HepG2 (cell line): Measurements from ENCODE around the gene DTHD1. TPM values are rescaled to one million over a fixed set of nuclear protein-coding genes. Genes with fewer than 3 reads are reported as not detected.

Experiments used
- ATAC-seq: fragments of 200-7000 bp; cut with Tn5 transposase; 3 replicates; pipeline ENCODE4 v1.9.1; 2020; ENCODE audit warnings: mild to moderate bottlenecking, moderate library complexity
- BruUV-seq: library from RNA; stranded (reverse); fragments of 400-500 nt; replicated peaks from 2 replicates; lab custom pipeline; 2021; lab: Mats Ljungman, UMichigan
- CTCF ChIA-PET: fragments of 300-600 bp; formaldehyde crosslinking; extraction: SDS; loops from one replicate; lab custom pipeline; 2021; ENCODE audit warnings: low total read pairs, inconsistent platforms, low intra/inter-chr PET ratio; lab: Yijun Ruan, JAX
- POLR2A ChIA-PET: fragments of 350-600 bp; sonication (Branson Sonifier 250); formaldehyde crosslinking; loops from one replicate; lab custom pipeline; 2020; ENCODE audit warnings: antibody characterized with exemption, inconsistent platforms; lab: Yijun Ruan, JAX
- DNase-seq: peaks from one replicate; pipeline ENCODE4 v3.0.0-alpha.2; 2015; ENCODE audit warnings: low spot score
- FAIRE-seq: peaks from 3 replicates; lab custom pipeline; 2011; peaks lifted over from hg19 to GRCh38; lab: Jason Lieb, UNC
- H2AFZ ChIP-seq: one replicate; pipeline ENCODE4 v1.6.1; 2011; ENCODE audit warnings: low read length, inconsistent platforms
- H3K27ac ChIP-seq: fragments of 300-600 bp; 3 replicates; pipeline ENCODE4 v1.8.0; 2011; ENCODE audit warnings: mixed run types, mild to moderate bottlenecking, mixed read lengths, low read length, inconsistent platforms; ENCODE audit not compliant: insufficient read depth; ENCODE audit errors: extremely low read length
- H3K27me3 ChIP-seq, 2 experiments: fragments of 200-600 bp in 1 of 2; 2 replicates in 1 of 2; 3 replicates in 1 of 2; pipeline versions ENCODE4 v1.6.0 to v1.8.0; 2011; ENCODE audit warnings: low read length in 2 of 2, mild to moderate bottlenecking in 2 of 2, moderate library complexity in 2 of 2, inconsistent platforms in 1 of 2; ENCODE audit not compliant: insufficient read depth in 2 of 2, control insufficient read depth in 1 of 2
- H3K36me3 ChIP-seq, 2 experiments: fragments of 200-600 bp in 1 of 2; replicated peaks in 1 of 2; 2 replicates in 1 of 2; 3 replicates in 1 of 2; pipeline versions ENCODE4 v1.5.1 to v1.8.0; 2011; ENCODE audit warnings: low read length in 2 of 2, inconsistent platforms in 1 of 2; ENCODE audit not compliant: insufficient read depth in 2 of 2, control insufficient read depth in 1 of 2
- H3K4me1 ChIP-seq: 2 replicates; pipeline ENCODE4 v1.5.1; 2012; ENCODE audit warnings: low read length, inconsistent platforms; ENCODE audit not compliant: insufficient read depth
- H3K4me2 ChIP-seq: 2 replicates; pipeline ENCODE4 v1.6.0; 2011; ENCODE audit warnings: low read depth, low read length, inconsistent platforms
- H3K4me3 ChIP-seq, 3 experiments: fragments of 200-600 bp in 1 of 3; sonication (generic), shearing (Covaris generic) in 1 of 3; replicated peaks in 1 of 3; 2 replicates each; pipeline ENCODE4 v1.5.1; 2011 to 2016; ENCODE audit warnings: low read length in 3 of 3, inconsistent platforms in 2 of 3, low read depth in 2 of 3, mild to moderate bottlenecking in 2 of 3, control low read depth in 1 of 3, mixed read lengths in 1 of 3; ENCODE audit not compliant: insufficient read depth in 1 of 3
- H3K79me2 ChIP-seq: one replicate; pipeline ENCODE4 v1.6.1; 2011; ENCODE audit warnings: low read length, inconsistent platforms; ENCODE audit not compliant: insufficient read depth
- H3K9ac ChIP-seq: 2 replicates; pipeline ENCODE4 v1.6.0; 2011; ENCODE audit warnings: mild to moderate bottlenecking, low read depth, low read length, inconsistent platforms; ENCODE audit not compliant: insufficient read depth
- H3K9me3 ChIP-seq: 2 replicates; pipeline ENCODE4 v1.5.1; 2012; ENCODE audit warnings: mild to moderate bottlenecking, low read length
- H4K20me1 ChIP-seq: 2 replicates; pipeline ENCODE4 v1.6.0; 2011; ENCODE audit warnings: inconsistent platforms, mild to moderate bottlenecking, low read length, moderate library complexity; ENCODE audit not compliant: insufficient read depth
- ATF3 ChIP-seq: sonication (generic); formaldehyde crosslinking; IDR thresholded peaks from 2 replicates; pipeline ENCODE4 v1.4.0; 2020; ENCODE audit warnings: missing genetic modification reagents
- EED ChIP-seq: sonication (generic); formaldehyde crosslinking; IDR thresholded peaks from 2 replicates; pipeline ENCODE4 v1.5.0; 2020; ENCODE audit warnings: mild to moderate bottlenecking, missing genetic modification reagents
- IRF2 ChIP-seq: IDR thresholded peaks from 2 replicates; pipeline ENCODE4 v1.6.1; 2018; ENCODE audit warnings: missing genetic modification reagents, missing compliant biosample characterization
- MBNL3 ChIP-seq: fragments of 250-450 bp; sonication (Bioruptor Pico); conservative IDR thresholded peaks from 2 replicates; pipeline ENCODE4 v1.8.0; 2022; ENCODE audit warnings: mild to moderate bottlenecking, inconsistent platforms
- MEF2D ChIP-seq: sonication (generic); formaldehyde crosslinking; IDR thresholded peaks from 2 replicates; pipeline ENCODE4 v1.5.1; 2020; ENCODE audit warnings: mild to moderate bottlenecking, missing genetic modification reagents
- MXD4 ChIP-seq: IDR thresholded peaks from 2 replicates; pipeline ENCODE4 v1.6.1; 2016; ENCODE audit warnings: mild to moderate bottlenecking, missing biosample characterization, missing genetic modification reagents
- ONECUT2 ChIP-seq: sonication (generic); formaldehyde crosslinking; IDR thresholded peaks from 2 replicates; pipeline ENCODE4 v1.4.0; 2020; ENCODE audit warnings: missing genetic modification reagents
- TSC22D2 ChIP-seq: sonication (generic); formaldehyde crosslinking; IDR thresholded peaks from 2 replicates; pipeline ENCODE4 v1.5.1; 2020; ENCODE audit warnings: missing genetic modification reagents, mild to moderate bottlenecking, borderline replicate concordance
- ZNF143 ChIP-seq: sonication (generic); formaldehyde crosslinking; IDR thresholded peaks from 2 replicates; pipeline ENCODE4 v1.4.0; 2020; ENCODE audit warnings: missing genetic modification reagents
- ZNF205 ChIP-seq: IDR thresholded peaks from 2 replicates; pipeline ENCODE4 v1.6.1; 2018; ENCODE audit warnings: missing biosample characterization, missing genetic modification reagents
- ZNF326 ChIP-seq: sonication (generic); formaldehyde crosslinking; IDR thresholded peaks from 2 replicates; pipeline ENCODE4 v1.4.0; 2020; ENCODE audit warnings: missing genetic modification reagents, borderline replicate concordance
- WGBS: methylation state at CpG from one replicate; pipeline ENCODE4 v1.1.6; 2017; ENCODE audit warnings: low lambda C conversion rate; 5-methylcytosine and 5-hydroxymethylcytosine counted together
- in situ Hi-C: cut with HindIII; loops from 2 replicates; pipeline ENCODE4 v1.10.0; 2017; ENCODE audit warnings: low pct_unique_long_range_greater_than_20kb; ENCODE audit not compliant: extremely low pct_ligation_motif_present
- intact Hi-C: fragments of 100-400 bp; cut with micrococcal nuclease; formaldehyde crosslinking; loops from one replicate; pipeline ENCODE4 v1.10.0; 2022; ENCODE audit not compliant: unreplicated experiment
- polyA plus RNA-seq, 8 experiments: library from polyadenylated mRNA; depleted of rRNA in 3 of 8; stranded (reverse) in 7 of 8; unstranded in 1 of 8; fragments of >200 nt; fragmentation: Illumina TruSeq in 4 of 8; extraction: Trizol in 4 of 8; gene quantifications; 2 replicates each; pipeline versions ENCODE4 v1.2.1 to v1.2.3, GENCODE V29; 2011 to 2016; ENCODE audit warnings: low read depth in 4 of 8, missing spikeins in 1 of 8, mixed read lengths in 1 of 8; ENCODE audit not compliant: insufficient read depth in 1 of 8
- total RNA-seq, 5 experiments: library from RNA; depleted of rRNA; stranded (reverse); fragments of >200 nt; fragmentation: Illumina TruSeq; extraction: Trizol; gene quantifications; 2 replicates each; pipeline ENCODE4 v1.2.3, GENCODE V29; 2016; ENCODE audit warnings: low read depth in 1 of 5
- TF ChIP-seq, protein P1 (sequence below): sonication (generic); formaldehyde crosslinking; IDR thresholded peaks from one replicate; pipeline ENCODE4 v1.5.1; 2020; ENCODE audit warnings: mild to moderate bottlenecking, missing genetic modification reagents; ENCODE audit errors: not compliant biosample characterization
- TF ChIP-seq, protein P2 (sequence below): sonication (generic); formaldehyde crosslinking; IDR thresholded peaks from 2 replicates; pipeline ENCODE4 v1.5.0; 2020; ENCODE audit warnings: missing genetic modification reagents

DTHD1 gene
- total and polyA plus RNA-seq, 2 of the 13 experiments (the other 11 are each of a cell fraction or from before 2014, with no cell fraction given), result not detected

GRCh38 chr4:36392024-36392423 lies 110.6 kb downstream of the DTHD1 start (continued):
- TF ChIP-seq MBNL3, result no peak
- no peak for TF ChIP-seq ZNF205 (CRISPR knock-in tag)

DNA sequence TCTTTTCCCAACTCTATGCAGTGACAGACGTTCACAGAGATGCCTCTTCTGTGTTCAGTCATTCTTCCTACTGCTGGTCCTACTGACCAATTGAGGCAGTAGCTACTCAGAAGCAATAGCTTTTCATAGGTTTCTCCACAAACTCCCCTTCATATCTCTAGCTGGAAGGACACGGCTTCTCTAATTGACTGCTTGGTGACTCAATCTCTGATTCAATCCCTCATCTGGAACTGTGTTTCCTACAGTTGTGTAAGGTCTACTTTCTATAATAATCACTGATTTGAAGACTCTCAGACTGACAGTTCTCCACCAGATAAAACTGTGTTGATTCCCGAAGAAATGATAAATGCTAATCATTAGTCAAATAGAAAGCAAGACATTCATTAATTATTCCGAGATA lies 111.5 kb downstream of the DTHD1 start:
- Histone ChIP-seq H3K79me2 (no peaks in the 10 kb centered on the region), H3K36me3 (no peaks in the 10 kb centered on the region), H3K4me2 (no peak overlapping the region), H3K27ac (no peak overlapping the region), H4K20me1 (no peaks in the 10 kb centered on the region), H3K9ac (no peak overlapping the region), H3K9me3 (no peaks in the 10 kb centered on the region), H3K4me1 (no peaks in the 10 kb centered on the region), H3K4me3 (no peak overlapping the region), H2AFZ (no peak overlapping the region), H3K27me3 (no peaks in the 10 kb centered on the region)
- CTCF ChIA-PET, result no interaction called here
- in situ Hi-C loops (no loop called here), intact Hi-C loops (no loop called here)
- ATAC-seq (no peak), DNase-seq (no peak), FAIRE-seq (no peak)
- BruUV-seq, result no TSS peak
- POLR2A ChIA-PET, result no interaction called here
- WGBS, result 2% methylated on average over 4 of the region's 4 CpGs
- no peak for TF ChIP-seq MEF2D
- TF ChIP-seq EED (CRISPR knock-in tag), result no peak
- TF ChIP-seq, protein P1, sequence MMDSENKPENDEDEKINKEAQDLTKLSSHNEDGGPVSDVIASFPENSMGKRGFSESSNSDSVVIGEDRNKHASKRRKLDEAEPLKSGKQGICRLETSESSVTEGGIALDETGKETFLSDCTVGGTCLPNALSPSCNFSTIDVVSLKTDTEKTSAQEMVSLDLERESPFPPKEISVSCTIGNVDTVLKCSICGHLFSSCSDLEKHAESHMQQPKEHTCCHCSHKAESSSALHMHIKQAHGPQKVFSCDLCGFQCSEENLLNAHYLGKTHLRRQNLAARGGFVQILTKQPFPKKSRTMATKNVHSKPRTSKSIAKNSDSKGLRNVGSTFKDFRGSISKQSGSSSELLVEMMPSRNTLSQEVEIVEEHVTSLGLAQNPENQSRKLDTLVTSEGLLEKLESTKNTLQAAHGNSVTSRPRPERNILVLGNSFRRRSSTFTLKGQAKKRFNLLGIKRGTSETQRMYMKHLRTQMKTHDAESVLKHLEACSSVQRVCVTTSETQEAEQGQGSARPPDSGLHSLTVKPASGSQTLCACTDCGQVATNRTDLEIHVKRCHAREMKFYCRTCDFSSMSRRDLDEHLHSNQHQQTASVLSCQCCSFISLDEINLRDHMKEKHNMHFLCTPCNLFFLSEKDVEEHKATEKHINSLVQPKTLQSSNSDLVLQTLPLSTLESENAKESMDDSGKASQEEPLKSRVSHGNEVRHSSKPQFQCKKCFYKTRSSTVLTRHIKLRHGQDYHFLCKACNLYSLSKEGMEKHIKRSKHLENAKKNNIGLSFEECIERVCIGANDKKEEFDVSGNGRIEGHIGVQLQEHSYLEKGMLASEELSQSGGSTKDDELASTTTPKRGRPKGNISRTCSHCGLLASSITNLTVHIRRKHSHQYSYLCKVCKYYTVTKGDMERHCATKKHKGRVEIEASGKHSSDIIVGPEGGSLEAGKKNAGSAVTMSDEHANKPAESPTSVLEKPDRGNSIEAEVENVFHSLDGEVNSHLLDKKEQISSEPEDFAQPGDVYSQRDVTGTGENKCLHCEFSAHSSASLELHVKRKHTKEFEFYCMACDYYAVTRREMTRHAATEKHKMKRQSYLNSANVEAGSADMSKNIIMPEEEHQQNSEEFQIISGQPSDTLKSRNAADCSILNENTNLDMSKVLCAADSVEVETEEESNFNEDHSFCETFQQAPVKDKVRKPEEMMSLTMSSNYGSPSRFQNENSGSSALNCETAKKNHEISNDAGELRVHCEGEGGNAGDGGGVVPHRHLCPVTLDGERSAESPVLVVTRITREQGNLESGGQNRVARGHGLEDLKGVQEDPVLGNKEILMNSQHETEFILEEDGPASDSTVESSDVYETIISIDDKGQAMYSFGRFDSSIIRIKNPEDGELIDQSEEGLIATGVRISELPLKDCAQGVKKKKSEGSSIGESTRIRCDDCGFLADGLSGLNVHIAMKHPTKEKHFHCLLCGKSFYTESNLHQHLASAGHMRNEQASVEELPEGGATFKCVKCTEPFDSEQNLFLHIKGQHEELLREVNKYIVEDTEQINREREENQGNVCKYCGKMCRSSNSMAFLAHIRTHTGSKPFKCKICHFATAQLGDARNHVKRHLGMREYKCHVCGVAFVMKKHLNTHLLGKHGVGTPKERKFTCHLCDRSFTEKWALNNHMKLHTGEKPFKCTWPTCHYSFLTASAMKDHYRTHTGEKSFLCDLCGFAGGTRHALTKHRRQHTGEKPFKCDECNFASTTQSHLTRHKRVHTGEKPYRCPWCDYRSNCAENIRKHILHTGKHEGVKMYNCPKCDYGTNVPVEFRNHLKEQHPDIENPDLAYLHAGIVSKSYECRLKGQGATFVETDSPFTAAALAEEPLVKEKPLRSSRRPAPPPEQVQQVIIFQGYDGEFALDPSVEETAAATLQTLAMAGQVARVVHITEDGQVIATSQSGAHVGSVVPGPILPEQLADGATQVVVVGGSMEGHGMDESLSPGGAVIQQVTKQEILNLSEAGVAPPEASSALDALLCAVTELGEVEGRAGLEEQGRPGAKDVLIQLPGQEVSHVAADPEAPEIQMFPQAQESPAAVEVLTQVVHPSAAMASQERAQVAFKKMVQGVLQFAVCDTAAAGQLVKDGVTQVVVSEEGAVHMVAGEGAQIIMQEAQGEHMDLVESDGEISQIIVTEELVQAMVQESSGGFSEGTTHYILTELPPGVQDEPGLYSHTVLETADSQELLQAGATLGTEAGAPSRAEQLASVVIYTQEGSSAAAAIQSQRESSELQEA (CRISPR knock-in tag), result no peak
- TF ChIP-seq ONECUT2 (CRISPR knock-in tag), result no peak
- no peak for TF ChIP-seq ATF3 (CRISPR knock-in tag)
- TF ChIP-seq ZNF143 (CRISPR knock-in tag), result no peak
- TF ChIP-seq IRF2 (CRISPR knock-in tag), result no peak
- TF ChIP-seq ZNF326 (CRISPR knock-in tag), result no peak
- no peak for TF ChIP-seq TSC22D2 (CRISPR knock-in tag)
- no peak for TF ChIP-seq MXD4 (CRISPR knock-in tag)
- TF ChIP-seq, protein P2, sequence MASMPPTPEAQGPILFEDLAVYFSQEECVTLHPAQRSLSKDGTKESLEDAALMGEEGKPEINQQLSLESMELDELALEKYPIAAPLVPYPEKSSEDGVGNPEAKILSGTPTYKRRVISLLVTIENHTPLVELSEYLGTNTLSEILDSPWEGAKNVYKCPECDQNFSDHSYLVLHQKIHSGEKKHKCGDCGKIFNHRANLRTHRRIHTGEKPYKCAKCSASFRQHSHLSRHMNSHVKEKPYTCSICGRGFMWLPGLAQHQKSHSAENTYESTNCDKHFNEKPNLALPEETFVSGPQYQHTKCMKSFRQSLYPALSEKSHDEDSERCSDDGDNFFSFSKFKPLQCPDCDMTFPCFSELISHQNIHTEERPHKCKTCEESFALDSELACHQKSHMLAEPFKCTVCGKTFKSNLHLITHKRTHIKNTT (CRISPR knock-in tag), result no peak
